Ascending aorta (tissue), 2 donors: ENCODE measurements around the gene TMEM60. TPM values are rescaled to one million over a fixed set of nuclear protein-coding genes. Genes with fewer than 3 reads are reported as not detected.
A peak's percentile ranks its signal among the peaks of the same experiment; 100 is the strongest.

Experiments
- DNase-seq, 2 donors: peaks; one replicate each; pipeline ENCODE4 v3.0.0-alpha.2; 2019; ENCODE audit warnings: low spot score in 2 of 2
- H3K27ac ChIP-seq, 2 donors: fragments of 200-600 bp; sonication (generic); one replicate each; pipeline ENCODE4 v1.5.1; 2016 to 2017; ENCODE audit warnings: mild to moderate bottlenecking in 1 of 2
- H3K27me3 ChIP-seq: fragments of 200-600 bp; sonication (generic); one replicate; pipeline ENCODE4 v1.5.1; 2017
- H3K36me3 ChIP-seq, 2 donors: fragments of 200-600 bp; sonication (generic); one replicate each; pipeline ENCODE4 v1.5.1; 2016
- H3K4me1 ChIP-seq, 2 donors: fragments of 200-600 bp; sonication (generic); one replicate each; pipeline ENCODE4 v1.5.1; 2016 to 2017; ENCODE audit warnings: mild to moderate bottlenecking in 1 of 2
- H3K4me3 ChIP-seq, 2 donors: fragments of 200-600 bp; sonication (generic); one replicate each; pipeline ENCODE4 v1.5.1; 2016 to 2017; ENCODE audit warnings: mild to moderate bottlenecking in 1 of 2
- H3K9me3 ChIP-seq, 2 donors: fragments of 200-600 bp; sonication (generic); one replicate each; pipeline ENCODE4 v1.5.1; 2016
- CTCF ChIP-seq, 3 experiments: fragments of 200-600 bp in 2 of 3; fragments of 450-650 bp in 1 of 3; sonication (generic) in 2 of 3; IDR thresholded peaks; one replicate each; pipeline ENCODE4 v1.5.1; 2016 to 2019; ENCODE audit warnings: antibody characterized with exemption in 3 of 3, mild to moderate bottlenecking in 1 of 3, moderate library complexity in 1 of 3
- intact Hi-C: fragments of 100-400 bp; cut with DNase I; formaldehyde crosslinking; loops from one replicate; pipeline ENCODE4 v1.15.1; 2023
- total RNA-seq: library from RNA; depleted of rRNA; stranded (reverse); fragments of >200 nt; gene quantifications from one replicate; pipeline ENCODE4 v1.1.0, GENCODE V29; 2016

The TMEM60 gene
- total RNA-seq, 1 donor from 2014 or later = not detected

- Histone ChIP-seq H3K9me3 (no peaks in the 10 kb centered on the region), H3K36me3 (no peaks in the 10 kb centered on the region), H3K4me3 (peak overlapping the region; percentile 88 to 90), H3K27ac (peak overlapping the region; percentile 91 to 97), H3K4me1 (peaks cover 4 to 8% of the 10 kb centered on the region in 2 donors), H3K27me3 (no peaks in the 10 kb centered on the region)
- intact Hi-C loops = no loop called here
- TF ChIP-seq CTCF (IDR thresholded peaks at IDR 0.05) = no peak
- no peak for DNase-seq
Measured at GRCh38 chr7:77800158-77800557, 1.9 kb upstream of the TMEM60 start.

GRCh38 chr7:77799078-77799964 lies 1.1 kb upstream of the TMEM60 start:
- Histone ChIP-seq H3K27ac (peak overlapping the region; percentile 91 to 97), H3K36me3 (no peaks in the 10 kb centered on the region), H3K4me1 (peaks cover 4 to 8% of the 10 kb centered on the region in 2 donors), H3K4me3 (peak overlapping the region; percentile 88 to 90), H3K27me3 (no peaks in the 10 kb centered on the region), H3K9me3 (no peaks in the 10 kb centered on the region)
- intact Hi-C loops = loop anchor here (2.0 to 5.0 kb wide), 4 partner anchors 115 to 1653 kb away; partner anchors contain the start of genes MAGI2 and PTPN12
- TF ChIP-seq CTCF (IDR thresholded peaks at IDR 0.05) = peak in 1 of 3 experiments; percentile 2
- DNase-seq = peak in 1 of 2 donors; percentile 71

GRCh38 chr7:77797734-77798393 lies 370 bp downstream of the TMEM60 start:
- no peak for DNase-seq
- Histone ChIP-seq H3K36me3 (peaks cover 0 to 4% of the 10 kb centered on the region in 2 donors), H3K27ac (peak overlapping the region; percentile 71 to 77), H3K4me1 (peaks cover 4 to 8% of the 10 kb centered on the region in 2 donors), H3K4me3 (peak overlapping the region; percentile 75), H3K9me3 (no peaks in the 10 kb centered on the region), H3K27me3 (no peaks in the 10 kb centered on the region)
- no peak for TF ChIP-seq CTCF (IDR thresholded peaks at IDR 0.05)
- intact Hi-C loops = loop anchor here (1.0 to 5.0 kb wide), 5 partner anchors 102 to 1654 kb away; partner anchors contain the start of genes MAGI2, PTPN12 and RSBN1L

GRCh38 chr7:77796960-77797359 lies 1.3 kb downstream of the TMEM60 start:
- Histone ChIP-seq H3K4me3 (peak overlapping the region; percentile 75), H3K36me3 (peaks cover 0 to 4% of the 10 kb centered on the region in 2 donors), H3K27me3 (no peaks in the 10 kb centered on the region), H3K9me3 (no peaks in the 10 kb centered on the region), H3K27ac (peak overlapping the region in 1 of 2 donors; percentile 71), H3K4me1 (peaks cover 4 to 8% of the 10 kb centered on the region in 2 donors)
- intact Hi-C loops = loop anchor here (5.0 kb wide), 2 partner anchors 220 to 1655 kb away; partner anchors contain the start of gene MAGI2
- TF ChIP-seq CTCF (IDR thresholded peaks at IDR 0.05) = no peak
- DNase-seq = no peak

- no peaks in the 10 kb centered on the region for H3K27me3 ChIP-seq
- no peak overlapping the region for H3K27ac ChIP-seq
- H3K4me1 ChIP-seq = peaks cover 4 to 8% of the 10 kb centered on the region in 2 donors
- intact Hi-C loops = loop anchor here (5.0 kb wide), 2 partner anchors 221 to 1656 kb away; partner anchors contain the start of gene MAGI2
- H3K36me3 ChIP-seq = peaks cover 0 to 4% of the 10 kb centered on the region in 2 donors
- no peak for DNase-seq
- H3K9me3 ChIP-seq = no peaks in the 10 kb centered on the region
- peak overlapping the region in 1 of 2 donors; percentile 75 for H3K4me3 ChIP-seq
- no peak for TF ChIP-seq CTCF (IDR thresholded peaks at IDR 0.05)
Measured at GRCh38 chr7:77796109-77796508, 2.1 kb downstream of the TMEM60 start.
